Measurements from ENCODE around the gene RELT. TPM values are rescaled to one million over a fixed set of nuclear protein-coding genes. Genes with fewer than 3 reads are reported as not detected.

RELT gene
- total and polyA plus RNA-seq, 2 of the 13 experiments (the other 11 are each of a cell fraction or from before 2014, with no cell fraction given) = 2.5 to 4.7 TPM

GRCh38 chr11:73366265-73366610 is 10.0 kb upstream of the RELT start:
- in situ Hi-C loops (cut with HindIII; ENCODE audit: extremely low pct_ligation_motif_present, low pct_unique_long_range_greater_than_20kb) = no loop called here
- no peak overlapping the region for H3K9ac ChIP-seq (ENCODE audit: insufficient read depth, low read depth, low read length)
- H3K4me1 ChIP-seq (ENCODE audit: insufficient read depth, low read length) = no peaks in the 10 kb centered on the region
- H3K36me3 ChIP-seq (replicated peaks in 1 of 2; ENCODE audit: control insufficient read depth in 1 of 2, insufficient read depth in 2 of 2, low read length in 2 of 2) = peaks cover 24 to 29% of the 10 kb centered on the region in 2 experiments; a peak in 4 of 5 replicates
- TF ChIP-seq ZUFSP (CRISPR knock-in tag; IDR thresholded peaks at IDR 0.05; ENCODE audit: borderline replicate concordance) (no peak), FOSL1 (CRISPR knock-in tag; IDR thresholded peaks at IDR 0.05; ENCODE audit: borderline replicate concordance) (no peak), GLMP (CRISPR knock-in tag; IDR thresholded peaks at IDR 0.05; ENCODE audit: borderline replicate concordance) (no peak)
- H3K4me3 ChIP-seq (replicated peaks in 1 of 3; ENCODE audit: insufficient read depth in 1 of 3, low read depth in 2 of 3, low read length in 3 of 3) = no peak overlapping the region
- no peak overlapping the region for H3K27ac ChIP-seq (ENCODE audit: extremely low read length, insufficient read depth, low read length)
- no peak for FAIRE-seq
- H3K4me2 ChIP-seq (ENCODE audit: low read depth, low read length) = no peak overlapping the region
- no peak overlapping the region for H2AFZ ChIP-seq (ENCODE audit: low read length)
- ChIA-PET CTCF (ENCODE audit: low intra/inter-chr PET ratio, low total read pairs) (no interaction called here), POLR2A (no interaction called here)
- no peaks in the 10 kb centered on the region for H3K27me3 ChIP-seq (ENCODE audit: control insufficient read depth in 1 of 2, insufficient read depth in 2 of 2, low read length in 2 of 2)
- no TSS peak for BruUV-seq (replicated peaks)
- intact Hi-C loops (cut with micrococcal nuclease; ENCODE audit: unreplicated experiment) = no loop called here
- H3K79me2 ChIP-seq (ENCODE audit: insufficient read depth, low read length) = no peaks in the 10 kb centered on the region
- WGBS (ENCODE audit: low lambda C conversion rate) = 94% methylated on average over 4 of the region's 4 CpGs
- H4K20me1 ChIP-seq (ENCODE audit: insufficient read depth, low read length) = no peaks in the 10 kb centered on the region
- no peak for DNase-seq (ENCODE audit: low spot score)
- no peak for ATAC-seq
- H3K9me3 ChIP-seq (ENCODE audit: low read length) = no peaks in the 10 kb centered on the region

- ATAC-seq (no peak), FAIRE-seq (no peak), DNase-seq (ENCODE audit: low spot score) (no peak)
- CTCF ChIA-PET (ENCODE audit: low intra/inter-chr PET ratio, low total read pairs) = no interaction called here
- Histone ChIP-seq H3K4me2 (ENCODE audit: low read depth, low read length) (no peak overlapping the region), H4K20me1 (ENCODE audit: insufficient read depth, low read length) (no peaks in the 10 kb centered on the region), H3K36me3 (replicated peaks in 1 of 2; ENCODE audit: control insufficient read depth in 1 of 2, insufficient read depth in 2 of 2, low read length in 2 of 2) (peaks cover 20 to 23% of the 10 kb centered on the region in 2 experiments; a peak in 4 of 5 replicates), H2AFZ (ENCODE audit: low read length) (no peak overlapping the region), H3K9me3 (ENCODE audit: low read length) (no peaks in the 10 kb centered on the region), H3K27me3 (ENCODE audit: control insufficient read depth in 1 of 2, insufficient read depth in 2 of 2, low read length in 2 of 2) (no peaks in the 10 kb centered on the region), H3K79me2 (ENCODE audit: insufficient read depth, low read length) (no peaks in the 10 kb centered on the region), H3K4me3 (replicated peaks in 1 of 3; ENCODE audit: insufficient read depth in 1 of 3, low read depth in 2 of 3, low read length in 3 of 3) (no peak overlapping the region), H3K27ac (ENCODE audit: extremely low read length, insufficient read depth, low read length) (no peak overlapping the region), H3K9ac (ENCODE audit: insufficient read depth, low read depth, low read length) (no peak overlapping the region), H3K4me1 (ENCODE audit: insufficient read depth, low read length) (no peaks in the 10 kb centered on the region)
- WGBS (ENCODE audit: low lambda C conversion rate) = 94% methylated on average over 6 of the region's 6 CpGs
- intact Hi-C loops (cut with micrococcal nuclease; ENCODE audit: unreplicated experiment) = no loop called here
- POLR2A ChIA-PET = no interaction called here
- in situ Hi-C loops (cut with HindIII; ENCODE audit: extremely low pct_ligation_motif_present, low pct_unique_long_range_greater_than_20kb) = no loop called here
- no TSS peak for BruUV-seq (replicated peaks)
- TF ChIP-seq POLR2AphosphoS5 (IDR thresholded peaks at IDR 0.05; ENCODE audit: low read depth, low read length) = no peak
- no peak for TF ChIP-seq ZNF839 (CRISPR knock-in tag; IDR thresholded peaks at IDR 0.05; ENCODE audit: borderline replicate concordance)
Measured at GRCh38 chr11:73366953-73367352, 9.2 kb upstream of the RELT start.
